ENCODE data around the gene TTC39C.
"Not testable (repeated sequence)": the region's sequence is repeated elsewhere in the genome, so short reads cannot be mapped to it uniquely, and the experiment has no call there.

The TTC39C gene

GRCh38 chr18:24142376-24142775, 127.8 kb downstream of the TTC39C start:
- H3K27ac ChIP-seq, result no peak overlapping the region
- no peak for TF ChIP-seq EZH2 (IDR thresholded peaks at IDR 0.05)
- no peak for TF ChIP-seq POLR2AphosphoS5 (IDR thresholded peaks at IDR 0.05; ENCODE audit: borderline replicate concordance, low read depth, low read length)
- TF ChIP-seq FOXP2 (optimal IDR thresholded peaks at IDR 0.05; ENCODE audit: control extremely low read depth, extremely low read length, insufficient read depth), result no peak
- H3K4me3 ChIP-seq, result no peak overlapping the region
- no peak overlapping the region for H3K9ac ChIP-seq (ENCODE audit: insufficient read length)
- H3K9me3 ChIP-seq (ENCODE audit: low read depth, low read length), result no peaks in the 10 kb centered on the region
- DNase-seq (ENCODE audit: low read depth, low spot score), result no peak
- H3K36me3 ChIP-seq (ENCODE audit: insufficient read depth, low read length), result no peaks in the 10 kb centered on the region

DNA sequence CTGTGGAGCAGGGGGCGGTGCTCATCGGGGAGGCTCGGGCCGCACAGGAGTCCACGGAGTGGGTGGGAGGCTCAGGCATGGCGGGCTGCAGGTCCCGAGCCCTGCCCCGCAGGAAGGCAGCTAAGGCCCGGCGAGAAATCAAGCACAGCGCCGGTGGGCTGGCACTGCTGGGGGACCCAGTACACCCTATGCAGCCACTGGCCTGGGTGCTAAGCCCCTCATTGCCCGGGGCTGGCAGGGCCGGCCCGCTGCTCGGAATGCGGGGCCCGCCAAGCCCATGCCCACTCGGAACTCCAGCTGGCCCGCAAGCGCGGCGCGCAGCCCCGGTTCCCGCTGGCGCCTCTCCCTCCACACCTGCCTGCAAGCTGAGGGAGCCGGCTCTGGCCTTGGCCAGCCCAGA, 135.0 kb downstream of the TTC39C start:
- H3K9ac ChIP-seq (ENCODE audit: insufficient read length); H3K9me3 ChIP-seq (ENCODE audit: low read depth, low read length); H3K4me3 ChIP-seq; H3K27ac ChIP-seq; DNase-seq (ENCODE audit: low read depth, low spot score); H3K36me3 ChIP-seq (ENCODE audit: insufficient read depth, low read length): not testable (repeated sequence)

DNA sequence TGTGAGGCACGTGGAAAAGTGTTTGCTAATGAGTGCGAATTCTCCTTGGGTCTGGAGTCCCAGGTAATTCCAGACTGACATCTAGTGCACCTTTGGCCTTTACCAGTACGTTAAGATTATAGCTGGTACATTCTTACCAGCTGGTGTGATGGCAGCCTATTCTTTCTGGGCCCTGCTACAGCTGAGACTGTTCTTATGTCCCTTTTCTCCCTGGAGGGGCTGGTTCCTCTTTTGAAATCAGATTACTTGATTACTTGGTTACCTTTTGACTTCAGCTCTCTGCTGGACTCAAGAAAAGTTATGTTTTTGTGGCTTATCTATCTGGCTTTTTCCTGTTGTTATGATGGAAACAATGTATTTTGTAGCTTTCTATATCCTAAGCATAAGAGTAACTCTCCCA, 138.8 kb downstream of the TTC39C start:
- Histone ChIP-seq H3K9me3 (ENCODE audit: low read depth, low read length) (no peaks in the 10 kb centered on the region), H3K36me3 (ENCODE audit: insufficient read depth, low read length) (no peaks in the 10 kb centered on the region), H3K9ac (ENCODE audit: insufficient read length) (no peak overlapping the region), H3K27ac (no peak overlapping the region), H3K4me3 (no peak overlapping the region)
- no peak for TF ChIP-seq EZH2 (IDR thresholded peaks at IDR 0.05)
- TF ChIP-seq POLR2AphosphoS5 (IDR thresholded peaks at IDR 0.05; ENCODE audit: borderline replicate concordance, low read depth, low read length), result no peak
- TF ChIP-seq FOXP2 (optimal IDR thresholded peaks at IDR 0.05; ENCODE audit: control extremely low read depth, extremely low read length, insufficient read depth), result no peak
- no peak for DNase-seq (ENCODE audit: low read depth, low spot score)

DNA sequence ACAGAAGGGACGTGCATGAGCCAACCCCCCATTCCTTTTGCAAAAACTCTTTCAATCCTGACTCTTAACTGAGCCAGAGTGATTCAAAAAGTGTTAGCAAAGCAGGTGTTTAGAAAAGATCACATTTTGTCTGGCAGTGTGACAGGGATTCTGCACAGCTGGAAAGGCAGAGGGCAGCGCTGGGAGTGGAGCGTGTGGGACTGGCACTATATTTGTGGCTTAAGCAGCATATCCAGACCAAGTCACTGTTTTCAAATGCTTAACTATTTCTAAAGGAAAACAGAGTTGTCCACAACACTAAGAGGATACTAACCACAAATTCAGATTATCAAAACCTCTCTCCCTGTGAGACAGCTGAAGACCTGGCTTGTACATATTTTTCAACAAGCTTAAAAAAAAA, 143.3 kb downstream of the TTC39C start:
- H3K4me3 ChIP-seq, result no peak overlapping the region
- TF ChIP-seq POLR2AphosphoS5 (IDR thresholded peaks at IDR 0.05; ENCODE audit: borderline replicate concordance, low read depth, low read length), result no peak
- TF ChIP-seq EZH2 (IDR thresholded peaks at IDR 0.05), result no peak
- no peak overlapping the region for H3K27ac ChIP-seq
- no peak for DNase-seq (ENCODE audit: low read depth, low spot score)
- H3K36me3 ChIP-seq (ENCODE audit: insufficient read depth, low read length), result peaks cover 5% of the 10 kb centered on the region; the same call in 1 of the 2 replicates
- H3K9me3 ChIP-seq (ENCODE audit: low read depth, low read length), result no peaks in the 10 kb centered on the region
- no peak overlapping the region for H3K9ac ChIP-seq (ENCODE audit: insufficient read length)

DNA sequence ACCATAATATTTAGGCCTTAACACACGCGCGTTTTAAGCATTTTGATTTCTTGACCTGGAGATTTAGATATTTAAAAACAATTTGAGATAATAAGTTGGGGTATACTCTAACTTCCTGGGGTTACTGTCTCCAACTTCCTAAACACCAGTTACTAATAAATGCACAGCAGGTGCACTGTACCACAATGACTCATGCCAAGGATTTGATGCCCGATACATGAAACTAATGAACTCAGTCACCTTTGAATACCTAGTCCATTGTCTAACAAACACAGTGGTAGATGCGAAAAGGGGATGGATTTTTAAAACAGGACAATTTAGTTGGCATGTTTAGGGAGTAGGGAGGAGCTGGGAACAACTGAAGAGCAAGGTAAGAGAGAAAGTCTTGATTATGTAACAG, 145.5 kb downstream of the TTC39C start:
- Histone ChIP-seq H3K9me3 (ENCODE audit: low read depth, low read length) (no peaks in the 10 kb centered on the region), H3K4me3 (no peak overlapping the region), H3K27ac (no peak overlapping the region), H3K9ac (ENCODE audit: insufficient read length) (no peak overlapping the region), H3K36me3 (ENCODE audit: insufficient read depth, low read length) (peaks cover 15% of the 10 kb centered on the region; the same call in 1 of the 2 replicates)
- TF ChIP-seq FOXP2 (optimal IDR thresholded peaks at IDR 0.05; ENCODE audit: control extremely low read depth, extremely low read length, insufficient read depth), result no peak
- TF ChIP-seq EZH2 (IDR thresholded peaks at IDR 0.05), result no peak
- TF ChIP-seq POLR2AphosphoS5 (IDR thresholded peaks at IDR 0.05; ENCODE audit: borderline replicate concordance, low read depth, low read length), result no peak
- DNase-seq (ENCODE audit: low read depth, low spot score), result no peak

DNA sequence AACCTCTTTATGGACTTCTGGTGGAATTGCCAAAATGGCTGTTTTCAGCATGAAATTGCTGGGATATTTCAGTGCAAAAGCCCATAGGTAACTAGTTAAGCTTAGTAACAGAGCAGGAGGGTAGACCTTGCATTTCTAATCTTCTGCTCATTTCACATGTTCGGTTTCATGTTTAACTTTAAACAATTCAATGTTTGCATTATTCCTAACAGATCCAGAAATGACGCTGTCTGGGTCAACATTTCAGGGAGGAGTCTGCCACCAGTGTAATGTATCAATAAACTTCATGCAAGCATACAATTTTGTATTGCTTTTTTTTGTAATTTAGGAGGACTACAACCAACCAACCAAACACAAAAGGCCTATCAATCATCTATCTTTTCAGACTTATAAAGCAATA, 146.8 kb downstream of the TTC39C start:
- H3K36me3 ChIP-seq (ENCODE audit: insufficient read depth, low read length), result peaks cover 15% of the 10 kb centered on the region; the same call in 1 of the 2 replicates
- no peak overlapping the region for H3K27ac ChIP-seq
- no peak overlapping the region for H3K9ac ChIP-seq (ENCODE audit: insufficient read length)
- TF ChIP-seq EZH2 (IDR thresholded peaks at IDR 0.05) (no peak), POLR2AphosphoS5 (IDR thresholded peaks at IDR 0.05; ENCODE audit: borderline replicate concordance, low read depth, low read length) (no peak), FOXP2 (optimal IDR thresholded peaks at IDR 0.05; ENCODE audit: control extremely low read depth, extremely low read length, insufficient read depth) (no peak)
- no peak overlapping the region for H3K4me3 ChIP-seq
- no peak for DNase-seq (ENCODE audit: low read depth, low spot score)
- H3K9me3 ChIP-seq (ENCODE audit: low read depth, low read length), result no peaks in the 10 kb centered on the region

DNA sequence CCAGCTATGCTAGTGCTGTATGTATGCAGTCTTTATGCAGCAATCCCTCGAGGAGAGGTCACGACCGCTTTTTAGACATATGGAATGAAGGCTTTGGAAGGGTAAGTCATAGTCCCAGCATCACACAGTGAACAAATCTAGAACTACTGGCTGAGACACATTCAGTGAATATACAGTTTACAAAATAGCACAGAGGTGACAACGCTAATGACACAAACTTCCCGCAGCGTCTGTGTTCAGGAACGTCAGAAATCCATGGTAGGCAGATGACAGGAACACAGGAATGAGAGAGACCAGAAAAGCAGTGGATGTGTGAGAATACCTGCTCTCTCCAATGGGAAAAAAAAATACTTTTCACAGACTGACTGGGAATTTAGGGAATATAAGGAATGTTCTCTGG, 153.9 kb downstream of the TTC39C start:
- no peak overlapping the region for H3K9ac ChIP-seq (ENCODE audit: insufficient read length)
- peaks cover 5% of the 10 kb centered on the region; the same call in 1 of the 2 replicates for H3K36me3 ChIP-seq (ENCODE audit: insufficient read depth, low read length)
- H3K4me3 ChIP-seq, result no peak overlapping the region
- no peak overlapping the region for H3K27ac ChIP-seq
- no peaks in the 10 kb centered on the region for H3K9me3 ChIP-seq (ENCODE audit: low read depth, low read length)
- TF ChIP-seq POLR2AphosphoS5 (IDR thresholded peaks at IDR 0.05; ENCODE audit: borderline replicate concordance, low read depth, low read length), result no peak
- no peak for DNase-seq (ENCODE audit: low read depth, low spot score)

- Histone ChIP-seq H3K4me3 (no peak overlapping the region), H3K9ac (ENCODE audit: insufficient read length) (no peak overlapping the region), H3K36me3 (ENCODE audit: insufficient read depth, low read length) (peaks cover 8% of the 10 kb centered on the region; the same call in 1 of the 2 replicates), H3K9me3 (ENCODE audit: low read depth, low read length) (no peaks in the 10 kb centered on the region), H3K27ac (no peak overlapping the region)
- DNase-seq (ENCODE audit: low read depth, low spot score), result no peak
- TF ChIP-seq FOXP2 (optimal IDR thresholded peaks at IDR 0.05; ENCODE audit: control extremely low read depth, extremely low read length, insufficient read depth) (no peak), EZH2 (IDR thresholded peaks at IDR 0.05) (no peak), POLR2AphosphoS5 (IDR thresholded peaks at IDR 0.05; ENCODE audit: borderline replicate concordance, low read depth, low read length) (no peak)
Measured at GRCh38 chr18:24170360-24170759, 155.8 kb downstream of the TTC39C start.

DNA sequence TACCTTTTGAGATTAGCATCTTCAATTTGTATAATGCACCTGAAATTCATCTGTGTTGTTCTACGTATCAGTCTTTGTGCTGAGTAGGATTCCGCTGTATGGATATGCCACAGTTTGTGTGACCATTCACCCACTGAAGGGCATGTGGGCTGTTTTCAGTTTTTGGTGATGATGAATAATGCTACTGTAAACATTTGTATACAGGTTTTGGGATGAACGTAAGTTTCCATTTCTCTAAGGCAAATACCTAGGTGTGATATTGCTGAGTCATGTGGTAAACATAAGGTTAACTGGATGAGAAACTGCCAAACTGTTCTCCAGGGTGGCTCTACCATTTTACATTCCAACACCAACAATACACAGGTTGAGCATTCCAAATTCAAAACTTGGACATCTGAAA, 159.4 kb downstream of the TTC39C start:
- no peak for TF ChIP-seq POLR2AphosphoS5 (IDR thresholded peaks at IDR 0.05; ENCODE audit: borderline replicate concordance, low read depth, low read length)
- TF ChIP-seq FOXP2 (optimal IDR thresholded peaks at IDR 0.05; ENCODE audit: control extremely low read depth, extremely low read length, insufficient read depth), result no peak
- no peak for TF ChIP-seq EZH2 (IDR thresholded peaks at IDR 0.05)
- Histone ChIP-seq H3K27ac (no peak overlapping the region), H3K36me3 (ENCODE audit: insufficient read depth, low read length) (peaks cover 8% of the 10 kb centered on the region; the same call in 1 of the 2 replicates), H3K9me3 (ENCODE audit: low read depth, low read length) (no peaks in the 10 kb centered on the region), H3K4me3 (no peak overlapping the region), H3K9ac (ENCODE audit: insufficient read length) (no peak overlapping the region)
- DNase-seq (ENCODE audit: low read depth, low spot score), result no peak

Data from SK-N-MC (cell line).